Panc1 (cell line): ENCODE measurements around the gene GPR137. TPM values are rescaled to one million over a fixed set of nuclear protein-coding genes. Genes with fewer than 3 reads are reported as not detected.

Experiments
- ATAC-seq: fragments of 200-7000 bp; cut with Tn5 transposase; 2 replicates; pipeline ENCODE4 v1.9.1; 2020; ENCODE audit warnings: mild to moderate bottlenecking, moderate library complexity
- BruUV-seq: library from RNA; stranded (reverse); fragments of 400-500 nt; replicated peaks from 2 replicates; lab custom pipeline; 2021; lab: Mats Ljungman, UMichigan
- CTCF ChIA-PET: fragments of 300-600 bp; sonication (Branson Sonifier 250); formaldehyde crosslinking; loops from one replicate; lab custom pipeline; 2022; ENCODE audit warnings: antibody characterized with exemption; lab: Charles Lee
- POLR2A ChIA-PET: fragments of 300-600 bp; sonication (Branson Sonifier 250); formaldehyde crosslinking; loops from one replicate; lab custom pipeline; 2022; ENCODE audit warnings: antibody characterized with exemption; lab: Charles Lee
- DNase-seq: peaks from one replicate; pipeline ENCODE4 v3.0.0-alpha.2; 2010; ENCODE audit warnings: low read depth, low spot score
- H3K27ac ChIP-seq: 2 replicates; pipeline ENCODE4 v1.5.1; 2011; ENCODE audit warnings: mild to moderate bottlenecking, low read length, inconsistent platforms
- H3K27me3 ChIP-seq: fragments of 200-500 bp; sonication (Bioruptor generic); 2 replicates; pipeline ENCODE4 v1.6.0; 2014; ENCODE audit warnings: low read length, inconsistent platforms; ENCODE audit not compliant: control insufficient read depth, insufficient read depth
- H3K36me3 ChIP-seq: fragments of 200-500 bp; sonication (Bioruptor generic); 2 replicates; pipeline ENCODE4 v1.5.1; 2014; ENCODE audit warnings: inconsistent platforms, mild to moderate bottlenecking, low read length, moderate library complexity; ENCODE audit not compliant: control insufficient read depth, insufficient read depth
- H3K4me1 ChIP-seq: 2 replicates; pipeline ENCODE4 v1.5.1; 2011; ENCODE audit warnings: inconsistent platforms, mild to moderate bottlenecking, low read length, moderate library complexity; ENCODE audit not compliant: control insufficient read depth, insufficient read depth
- H3K4me3 ChIP-seq, 2 experiments: 2 replicates each; pipeline ENCODE4 v1.5.1; 2011 to 2012; ENCODE audit warnings: low read depth in 2 of 2, low read length in 2 of 2, mild to moderate bottlenecking in 2 of 2, inconsistent platforms in 1 of 2, moderate library complexity in 1 of 2
- H3K9me3 ChIP-seq: fragments of 200-500 bp; sonication (Bioruptor generic); 2 replicates; pipeline ENCODE4 v1.5.1; 2014; ENCODE audit warnings: low read depth, mild to moderate bottlenecking, inconsistent platforms, low read length, moderate library complexity; ENCODE audit not compliant: control insufficient read depth, insufficient read depth
- POLR2AphosphoS5 ChIP-seq: IDR thresholded peaks from 2 replicates; pipeline ENCODE4 v1.6.1; 2012; ENCODE audit warnings: mild to moderate bottlenecking, low read depth, low read length, moderate library complexity
- REST ChIP-seq, 2 experiments: IDR thresholded peaks; 2 replicates each; pipeline ENCODE4 v1.6.1; 2011 to 2012; ENCODE audit warnings: low read depth in 2 of 2, control low read depth in 1 of 2, low read length in 1 of 2, mild to moderate bottlenecking in 1 of 2, moderate library complexity in 1 of 2; ENCODE audit not compliant: insufficient read depth in 1 of 2
- SIN3A ChIP-seq: IDR thresholded peaks from 2 replicates; pipeline ENCODE4 v1.6.1; 2012; ENCODE audit warnings: low read depth, mild to moderate bottlenecking, low read length, moderate library complexity, borderline replicate concordance; ENCODE audit not compliant: insufficient read depth
- TCF7L2 ChIP-seq: IDR thresholded peaks from 2 replicates; pipeline ENCODE4 v1.6.1; 2011; ENCODE audit warnings: mild to moderate bottlenecking, low read depth, low read length, inconsistent platforms
- in situ Hi-C: cut with HindIII; loops from 2 replicates; pipeline ENCODE4 v1.10.0; 2016; ENCODE audit warnings: low sequenced_read_pairs, low pct_unique_long_range_greater_than_20kb
- intact Hi-C: fragments of 100-400 bp; cut with micrococcal nuclease; formaldehyde crosslinking; loops from one replicate; pipeline ENCODE4 v1.10.0; 2022; ENCODE audit not compliant: unreplicated experiment
- total RNA-seq: library from RNA; stranded (reverse); gene quantifications from one replicate; pipeline ENCODE4 v1.2.1, GENCODE V29; 2021; ENCODE audit not compliant: unreplicated experiment
- TF ChIP-seq, protein P1 (sequence below): fragments of 450-650 bp; IDR thresholded peaks from 2 replicates; pipeline ENCODE4 v1.5.1; 2017; ENCODE audit warnings: mild to moderate bottlenecking

GPR137 gene
- total RNA-seq, 1 experiment from 2014 or later, result 183 TPM

DNA sequence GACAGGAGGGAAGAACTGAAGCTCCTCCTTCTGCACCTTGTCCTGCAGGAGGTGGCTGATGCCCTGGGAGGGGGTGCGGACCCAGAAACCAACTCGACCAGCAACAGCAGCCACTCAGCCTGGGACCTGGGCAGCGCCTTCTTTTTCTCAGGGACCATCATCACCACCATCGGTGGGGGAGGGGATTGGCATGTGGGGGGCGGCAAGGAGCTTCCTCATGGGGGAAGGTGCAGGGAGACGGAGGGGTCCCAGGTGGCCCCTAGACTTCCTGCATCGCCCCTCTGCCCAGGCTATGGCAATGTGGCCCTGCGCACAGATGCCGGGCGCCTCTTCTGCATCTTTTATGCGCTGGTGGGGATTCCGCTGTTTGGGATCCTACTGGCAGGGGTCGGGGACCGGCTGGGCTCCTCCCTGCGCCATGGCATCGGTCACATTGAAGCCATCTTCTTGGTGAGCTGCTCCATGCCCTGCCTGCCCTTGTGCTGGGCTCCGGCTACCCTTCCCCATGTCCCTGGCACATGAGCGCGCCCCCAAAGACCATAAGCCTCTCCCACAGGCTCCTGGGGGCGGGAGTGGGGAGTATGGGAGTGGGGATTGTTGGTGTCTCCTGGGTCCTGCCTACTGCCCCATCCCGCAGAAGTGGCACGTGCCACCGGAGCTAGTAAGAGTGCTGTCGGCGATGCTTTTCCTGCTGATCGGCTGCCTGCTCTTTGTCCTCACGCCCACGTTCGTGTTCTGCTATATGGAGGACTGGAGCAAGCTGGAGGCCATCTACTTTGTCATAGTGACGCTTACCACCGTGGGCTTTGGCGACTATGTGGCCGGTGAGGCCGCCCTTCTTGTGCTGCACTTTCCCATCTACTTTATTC is 11.4 kb downstream of the GPR137 start:
- CTCF ChIA-PET, result no interaction called here
- in situ Hi-C loops (no loop called here), intact Hi-C loops (no loop called here)
- POLR2A ChIA-PET, result no interaction called here
- Histone ChIP-seq H3K4me1 (peaks cover 5% of the 10 kb centered on the region), H3K4me3 (no peak overlapping the region), H3K9me3 (no peaks in the 10 kb centered on the region), H3K27ac (no peak overlapping the region), H3K36me3 (no peaks in the 10 kb centered on the region), H3K27me3 (no peaks in the 10 kb centered on the region; the same call in none of the 2 replicates)
- TF ChIP-seq POLR2AphosphoS5, result no peak
- no peak for TF ChIP-seq SIN3A
- TF ChIP-seq, protein P1, sequence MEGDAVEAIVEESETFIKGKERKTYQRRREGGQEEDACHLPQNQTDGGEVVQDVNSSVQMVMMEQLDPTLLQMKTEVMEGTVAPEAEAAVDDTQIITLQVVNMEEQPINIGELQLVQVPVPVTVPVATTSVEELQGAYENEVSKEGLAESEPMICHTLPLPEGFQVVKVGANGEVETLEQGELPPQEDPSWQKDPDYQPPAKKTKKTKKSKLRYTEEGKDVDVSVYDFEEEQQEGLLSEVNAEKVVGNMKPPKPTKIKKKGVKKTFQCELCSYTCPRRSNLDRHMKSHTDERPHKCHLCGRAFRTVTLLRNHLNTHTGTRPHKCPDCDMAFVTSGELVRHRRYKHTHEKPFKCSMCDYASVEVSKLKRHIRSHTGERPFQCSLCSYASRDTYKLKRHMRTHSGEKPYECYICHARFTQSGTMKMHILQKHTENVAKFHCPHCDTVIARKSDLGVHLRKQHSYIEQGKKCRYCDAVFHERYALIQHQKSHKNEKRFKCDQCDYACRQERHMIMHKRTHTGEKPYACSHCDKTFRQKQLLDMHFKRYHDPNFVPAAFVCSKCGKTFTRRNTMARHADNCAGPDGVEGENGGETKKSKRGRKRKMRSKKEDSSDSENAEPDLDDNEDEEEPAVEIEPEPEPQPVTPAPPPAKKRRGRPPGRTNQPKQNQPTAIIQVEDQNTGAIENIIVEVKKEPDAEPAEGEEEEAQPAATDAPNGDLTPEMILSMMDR, result no peak
- TF ChIP-seq REST (IDR thresholded peaks at IDR 0.05; ENCODE audit: insufficient read depth in 1 of 2, low read depth in 2 of 2, low read length in 1 of 2), result no peak
- TF ChIP-seq TCF7L2, result no peak
- ATAC-seq (no peak), DNase-seq (no peak)
- BruUV-seq, result no TSS peak

- ATAC-seq (no peak), DNase-seq (no peak)
- H3K36me3 ChIP-seq, result no peaks in the 10 kb centered on the region
- ChIA-PET CTCF (no interaction called here), POLR2A (no interaction called here)
- no TSS peak for BruUV-seq
- no peak for TF ChIP-seq TCF7L2
- TF ChIP-seq POLR2AphosphoS5, result no peak
- TF ChIP-seq, protein P1, result no peak
- no peak for TF ChIP-seq SIN3A
- TF ChIP-seq REST (IDR thresholded peaks at IDR 0.05; ENCODE audit: insufficient read depth in 1 of 2, low read depth in 2 of 2, low read length in 1 of 2), result no peak
- peaks cover 5% of the 10 kb centered on the region for H3K4me1 ChIP-seq
- intact Hi-C loops (no loop called here), in situ Hi-C loops (no loop called here)
- H3K4me3 ChIP-seq, result no peak overlapping the region
- H3K27me3 ChIP-seq, result no peaks in the 10 kb centered on the region; the same call in 1 of the 2 replicates
- H3K27ac ChIP-seq, result no peak overlapping the region
- H3K9me3 ChIP-seq, result no peaks in the 10 kb centered on the region
Observed at GRCh38 chr11:64297699-64298358, 12.2 kb downstream of the GPR137 start.
